Lung (tissue), 12 donors: ENCODE measurements around the gene WNT8B. TPM values are rescaled to one million over a fixed set of nuclear protein-coding genes. Genes with fewer than 3 reads are reported as not detected.
A peak's percentile ranks its signal among the peaks of the same experiment; 100 is the strongest.

Source experiments
- ATAC-seq: fragments of 200-7000 bp; cut with Tn5 transposase; one replicate; pipeline ENCODE4 v1.9.1; 2020; ENCODE audit warnings: moderate number of reproducible peaks; ENCODE audit not compliant: insufficient read depth, low FRiP score
- DNase-seq, 3 donors: peaks; one replicate each; pipeline ENCODE4 v3.0.0-alpha.2; 2013 to 2017
- H3K27ac ChIP-seq, 2 donors: one replicate each; pipeline ENCODE4 v1.5.1; 2013; ENCODE audit warnings: mild to moderate bottlenecking in 2 of 2, moderate library complexity in 2 of 2, control low read depth in 1 of 2, inconsistent platforms in 1 of 2, low read depth in 1 of 2, low read length in 1 of 2
- H3K27me3 ChIP-seq, 3 donors: one replicate each; pipeline ENCODE4 v1.5.1; 2013; ENCODE audit warnings: low read length in 2 of 3; ENCODE audit not compliant: control insufficient read depth in 3 of 3, insufficient read depth in 3 of 3
- H3K36me3 ChIP-seq, 4 donors: one replicate each; pipeline ENCODE4 v1.5.1; 2013; ENCODE audit warnings: low read length in 4 of 4, mild to moderate bottlenecking in 1 of 4, moderate library complexity in 1 of 4; ENCODE audit not compliant: control insufficient read depth in 4 of 4, insufficient read depth in 4 of 4
- H3K4me1 ChIP-seq, 5 donors: one replicate each; pipeline ENCODE4 v1.5.1; 2013; ENCODE audit warnings: low read length in 5 of 5, mild to moderate bottlenecking in 2 of 5, moderate library complexity in 1 of 5; ENCODE audit not compliant: control insufficient read depth in 5 of 5, insufficient read depth in 5 of 5
- H3K4me3 ChIP-seq: one replicate; pipeline ENCODE4 v1.5.1; 2013; ENCODE audit warnings: mild to moderate bottlenecking, control low read depth, moderate library complexity
- H3K9ac ChIP-seq, 2 donors: one replicate each; pipeline ENCODE4 v1.5.1; 2013; ENCODE audit warnings: low read length in 2 of 2, control low read depth in 1 of 2; ENCODE audit not compliant: insufficient read depth in 1 of 2
- H3K9me3 ChIP-seq, 4 donors: one replicate each; pipeline ENCODE4 v1.5.1; 2013; ENCODE audit warnings: low read length in 3 of 4, mild to moderate bottlenecking in 1 of 4, moderate library complexity in 1 of 4; ENCODE audit not compliant: control insufficient read depth in 4 of 4, insufficient read depth in 3 of 4
- CTCF ChIP-seq: IDR thresholded peaks from 2 replicates; pipeline ENCODE4 v1.5.1; 2012; ENCODE audit warnings: mild to moderate bottlenecking; ENCODE audit errors: control extremely low read depth, extremely low read depth
- WGBS, 2 donors: extraction: QIAGEN DNeasy Blood & Tissue Kit; methylation state at CpG; one replicate each; pipeline ENCODE4 v1.1.7; 2013; 5-methylcytosine and 5-hydroxymethylcytosine counted together
- polyA plus RNA-seq, 2 donors: library from polyadenylated mRNA; stranded (reverse); fragments of 200-250 nt; gene quantifications; one replicate each; pipeline ENCODE4 v1.2.1, GENCODE V29; 2013
- total RNA-seq, 2 donors: library from RNA; depleted of rRNA in 1 of 2; stranded (reverse); fragments of >200 nt in 1 of 2; gene quantifications; one replicate each; pipeline ENCODE4 v1.2.1, GENCODE V29; 2014 to 2021
- donor health status: control.
- donor health status: control.
- donor health status: Bipolar disorder and iron deficiency.
- donor health status: healthy.
- donor health status: DM: yes; HTN: yes; CAD: no.

WNT8B gene
- total and polyA plus RNA-seq, 4 donors = 0.02 to 0.15 (median 0.04) TPM; not detected in 1

DNA sequence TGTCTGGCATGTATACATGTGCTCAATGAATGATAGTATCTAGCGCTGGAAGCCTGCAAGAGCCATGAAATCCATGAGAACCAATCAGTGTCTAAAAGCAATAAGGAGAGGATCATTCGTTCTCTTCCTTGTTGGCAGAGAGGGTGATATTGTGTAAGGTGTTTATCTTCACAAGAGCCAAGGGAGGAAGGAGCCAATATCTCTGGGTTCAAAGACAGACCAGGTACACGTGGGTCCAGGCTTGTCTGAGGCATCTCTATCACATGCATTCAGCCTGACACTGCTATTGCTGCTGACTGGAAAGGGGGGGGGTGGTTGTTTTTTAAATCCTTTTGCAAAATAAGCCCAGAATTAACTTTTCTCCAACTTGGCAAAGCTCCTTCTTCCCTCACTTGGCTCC, 52.8 kb downstream of the WNT8B start:
- ATAC-seq (no peak), DNase-seq (no peak)
- no peak overlapping the region for H3K27ac ChIP-seq
- peaks cover 0 to 14% (median 11%) of the 10 kb centered on the region in 3 donors for H3K27me3 ChIP-seq
- TF ChIP-seq CTCF = no peak
- WGBS, 2 donors = 78 to 84% methylated on average over 3 of the region's 3 CpGs
- H3K9me3 ChIP-seq = peaks cover 0 to 2% (median 0%) of the 10 kb centered on the region in 4 donors
- peaks cover 0 to 3% (median 0%) of the 10 kb centered on the region in 4 donors for H3K36me3 ChIP-seq
- H3K4me1 ChIP-seq = peaks cover 0 to 10% (median 0%) of the 10 kb centered on the region in 5 donors
- H3K9ac ChIP-seq = no peak overlapping the region
- no peak overlapping the region for H3K4me3 ChIP-seq

GRCh38 chr10:100516847-100517246, 54.0 kb downstream of the WNT8B start:
- WGBS, 2 donors = 83 to 93% methylated on average over 2 of the region's 2 CpGs
- Histone ChIP-seq H3K36me3 (peaks cover 0 to 3% (median 0%) of the 10 kb centered on the region in 4 donors), H3K27ac (no peak overlapping the region), H3K27me3 (peaks cover 0 to 14% (median 13%) of the 10 kb centered on the region in 3 donors), H3K4me1 (peaks cover 0 to 10% (median 0%) of the 10 kb centered on the region in 5 donors), H3K4me3 (no peak overlapping the region), H3K9me3 (peaks cover 0 to 2% (median 0%) of the 10 kb centered on the region in 4 donors), H3K9ac (no peak overlapping the region)
- DNase-seq (no peak), ATAC-seq (no peak)
- TF ChIP-seq CTCF = no peak

DNA sequence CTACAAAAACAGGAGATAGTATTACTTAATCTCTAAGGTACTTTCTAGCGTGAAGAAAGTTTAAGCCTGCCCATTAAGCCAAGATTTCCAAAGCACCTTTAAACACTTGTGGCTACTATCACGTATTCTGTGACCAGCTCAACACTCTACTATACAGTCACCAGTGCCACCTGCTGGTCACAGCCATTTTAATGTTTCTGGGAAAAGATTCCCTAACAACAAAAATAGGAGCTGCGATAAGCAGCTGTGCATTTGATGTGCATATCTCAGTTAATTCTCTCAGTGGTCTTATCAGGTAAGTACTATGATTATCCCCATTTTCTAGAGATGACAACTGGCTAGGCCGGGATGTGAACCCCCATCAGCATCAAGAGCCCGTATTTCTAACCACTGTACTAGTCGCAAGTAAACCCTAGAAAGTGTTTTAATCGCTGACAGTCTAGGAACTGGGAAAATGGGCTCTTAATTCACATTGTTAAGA, 56.0 kb downstream of the WNT8B start:
- ATAC-seq (peak; percentile 39), DNase-seq (peak; percentile 59 to 76 (median 74))
- Histone ChIP-seq H3K4me1 (peaks cover 0 to 10% (median 0%) of the 10 kb centered on the region in 5 donors), H3K36me3 (peaks cover 0 to 8% (median 3%) of the 10 kb centered on the region in 4 donors), H3K9ac (no peak overlapping the region), H3K4me3 (no peak overlapping the region), H3K27me3 (peaks cover 0 to 14% (median 13%) of the 10 kb centered on the region in 3 donors), H3K9me3 (peaks cover 0 to 2% (median 0%) of the 10 kb centered on the region in 4 donors), H3K27ac (peak overlapping the region in 1 of 2 donors; percentile 35)
- peak; percentile 73 for TF ChIP-seq CTCF
- WGBS, 2 donors = 16 to 20% methylated on average over 7 of the region's 7 CpGs
